ENCODE measurements around the gene FKBP2.

FKBP2 gene

GRCh38 chr11:64240435-64241240 is at the start of gene FKBP2:
TSS of gene FKBP2 (plus strand) at chr11:64241095. CDS start at chr11:64242388, 1,293 bp downstream.
- peak; percentile 76 to 100 (median 97) for DNase-seq

- DNase-seq = no peak
Measured at GRCh38 chr11:64192434-64192833, 48.5 kb upstream of the FKBP2 start.

DNA sequence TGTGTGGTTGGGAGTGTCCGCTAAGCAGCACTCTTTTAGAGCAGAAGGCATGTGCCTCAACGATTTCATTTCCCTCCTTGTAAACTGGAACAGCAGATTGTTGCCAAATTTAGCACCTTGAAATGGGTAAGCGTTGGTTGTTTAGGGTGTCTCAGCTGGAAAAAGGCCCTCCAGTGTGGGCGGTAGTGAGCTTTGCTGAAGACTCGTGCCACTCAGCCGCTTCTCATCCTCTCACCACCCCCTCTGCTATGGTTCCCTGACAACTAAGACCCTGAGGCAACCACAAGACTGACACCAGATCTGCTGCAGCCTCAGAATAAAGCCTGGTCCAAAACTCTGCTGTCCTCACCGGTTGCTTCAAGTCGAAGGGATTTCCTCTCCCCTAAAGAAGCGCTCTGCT is 44.3 kb upstream of the FKBP2 start:
- DNase-seq = peak in 18 of 58 donors; percentile 19 to 64 (median 38)

- DNase-seq = no peak
Measured at GRCh38 chr11:64198511-64198910, 42.4 kb upstream of the FKBP2 start.

DNA sequence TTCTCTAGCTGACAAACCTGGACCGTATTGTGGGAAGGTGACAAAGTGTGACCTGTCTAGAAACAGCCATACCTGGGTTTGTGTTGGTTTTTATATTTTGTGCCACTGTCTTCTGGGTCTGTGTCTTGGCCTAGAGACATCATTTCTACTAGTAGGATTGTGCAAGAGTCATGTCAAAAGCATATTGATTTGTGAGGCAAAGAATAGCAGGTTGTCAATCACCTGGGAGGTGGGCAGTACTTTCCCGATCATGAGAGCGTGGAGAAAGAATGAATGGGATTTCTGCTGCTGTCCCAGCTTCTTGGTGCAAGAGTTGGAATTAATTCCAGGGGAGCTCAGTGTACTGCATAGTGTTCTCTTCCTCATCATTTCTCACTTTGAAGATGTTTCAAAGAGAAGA is 39.4 kb upstream of the FKBP2 start:
- DNase-seq = no peak

- DNase-seq = no peak
Measured at GRCh38 chr11:64202992-64203391, 37.9 kb upstream of the FKBP2 start.

DNA sequence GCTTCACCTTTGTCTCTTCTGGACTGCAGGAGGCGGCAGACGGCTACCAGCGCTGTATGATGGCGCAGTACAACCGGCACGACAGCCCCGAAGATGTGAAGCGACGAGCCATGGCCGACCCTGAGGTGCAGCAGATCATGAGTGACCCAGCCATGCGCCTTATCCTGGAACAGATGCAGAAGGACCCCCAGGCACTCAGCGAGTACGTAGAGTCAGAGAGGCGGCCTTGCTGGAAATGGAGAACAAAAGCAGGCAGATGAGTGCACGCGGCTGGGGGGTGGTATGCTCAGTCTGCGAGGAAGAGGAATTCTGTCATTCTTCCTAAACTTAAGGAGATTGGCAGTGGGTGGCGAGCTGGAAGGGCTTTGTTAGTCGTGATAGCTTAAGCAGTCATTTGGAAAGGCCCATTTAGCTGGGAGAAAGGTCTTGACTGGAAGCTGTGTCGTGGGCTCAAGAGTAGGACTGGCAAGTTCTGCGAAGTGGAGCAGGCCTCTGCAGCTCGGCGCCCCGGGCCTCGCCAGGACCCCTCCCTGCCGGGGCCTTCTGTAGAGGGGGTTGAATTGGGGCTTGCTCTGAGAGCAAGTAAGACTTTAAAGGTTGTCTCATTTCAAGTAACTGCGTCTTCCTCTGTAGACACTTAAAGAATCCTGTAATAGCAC is 37.3 kb upstream of the FKBP2 start:
- no peak for DNase-seq

- no peak for DNase-seq
Measured at GRCh38 chr11:64204080-64204440, 36.8 kb upstream of the FKBP2 start.

- peak in 56 of 58 donors; percentile 4 to 86 (median 66) for DNase-seq
Measured at GRCh38 chr11:64204464-64204989, 36.4 kb upstream of the FKBP2 start.

DNA sequence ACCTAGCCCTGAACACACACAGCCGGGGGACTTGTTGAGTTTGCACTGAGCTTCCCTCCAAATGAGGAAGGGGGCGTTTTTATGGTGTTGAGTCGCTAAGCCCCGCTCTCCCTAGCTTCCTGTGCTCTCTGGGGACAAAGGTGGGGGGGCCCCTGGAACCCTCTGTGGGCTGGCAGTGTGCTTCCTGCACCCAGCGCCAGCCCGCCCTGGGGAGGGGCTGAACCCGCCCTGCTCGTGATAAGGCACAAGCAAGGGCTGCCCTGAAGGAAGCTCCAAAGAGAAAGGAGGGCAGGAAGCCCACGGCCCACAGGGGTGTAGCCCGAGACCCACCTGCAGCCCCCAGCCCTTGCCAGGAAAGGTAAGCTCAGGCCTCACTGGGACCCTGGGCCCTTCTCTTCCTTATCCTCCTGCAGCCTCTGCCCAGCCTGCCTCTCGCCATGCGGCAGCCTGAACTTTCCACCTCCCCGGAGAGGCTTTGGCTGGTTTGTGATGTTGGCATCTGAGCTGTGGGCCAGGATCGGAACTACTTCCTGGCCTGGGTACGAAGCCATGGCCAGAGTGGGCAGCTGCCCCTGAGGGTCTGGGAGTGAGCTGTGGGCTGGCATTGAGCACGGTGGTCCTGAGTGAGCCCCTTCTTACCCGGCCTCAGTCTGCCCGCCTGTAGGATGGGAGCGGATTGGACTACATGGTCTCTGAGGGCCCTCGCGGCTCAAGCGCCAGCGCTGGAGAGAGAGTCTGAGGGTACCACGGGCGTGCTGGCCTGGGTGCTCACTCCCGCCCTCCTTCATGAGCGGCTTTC is 34.2 kb upstream of the FKBP2 start, which contains the start of gene FERMT3:
Gene FERMT3, plus strand, starts transcription at position 265 of the 799 bp plus-strand sequence. CDS start 644 bp downstream, outside the sequence.
- DNase-seq = peak in 5 of 58 donors; percentile 16 to 29 (median 26)

DNA sequence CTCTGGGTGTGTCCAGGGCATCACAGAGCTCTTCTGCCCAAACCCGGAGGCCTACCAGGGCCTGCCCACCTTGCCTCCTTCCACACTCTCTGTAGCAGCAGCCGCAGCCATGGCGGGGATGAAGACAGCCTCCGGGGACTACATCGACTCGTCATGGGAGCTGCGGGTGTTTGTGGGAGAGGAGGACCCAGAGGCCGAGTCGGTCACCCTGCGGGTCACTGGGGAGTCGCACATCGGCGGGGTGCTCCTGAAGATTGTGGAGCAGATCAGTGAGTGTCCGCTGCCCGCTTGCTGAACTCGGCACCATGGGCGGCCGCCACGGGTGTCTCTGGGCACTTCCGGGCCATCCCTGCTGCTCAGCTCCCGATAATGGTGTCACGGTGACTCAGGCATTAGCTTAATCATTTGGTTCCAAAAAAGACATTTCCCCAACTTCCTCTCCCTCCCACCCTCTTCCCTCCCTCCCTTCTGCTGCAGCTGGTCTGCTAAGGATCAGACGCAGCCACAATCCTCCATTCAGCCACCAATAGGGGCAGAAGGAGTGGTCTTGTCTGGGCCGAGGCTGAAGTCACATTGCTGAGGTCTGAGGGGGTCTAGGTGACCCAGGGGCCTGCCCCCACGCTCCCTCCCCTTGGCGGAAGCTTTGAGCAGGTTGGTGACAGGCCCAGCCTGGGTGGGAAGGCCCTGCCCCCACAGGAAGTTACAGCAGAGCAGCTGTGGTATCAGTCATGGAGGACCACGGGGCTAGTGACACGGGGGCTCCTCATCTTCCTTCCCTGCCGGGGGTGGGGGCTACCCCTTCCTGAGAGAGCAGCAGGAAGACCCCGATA is 33.4 kb upstream of the FKBP2 start:
- peak in 11 of 58 donors; percentile 25 to 51 (median 31) for DNase-seq

DNA sequence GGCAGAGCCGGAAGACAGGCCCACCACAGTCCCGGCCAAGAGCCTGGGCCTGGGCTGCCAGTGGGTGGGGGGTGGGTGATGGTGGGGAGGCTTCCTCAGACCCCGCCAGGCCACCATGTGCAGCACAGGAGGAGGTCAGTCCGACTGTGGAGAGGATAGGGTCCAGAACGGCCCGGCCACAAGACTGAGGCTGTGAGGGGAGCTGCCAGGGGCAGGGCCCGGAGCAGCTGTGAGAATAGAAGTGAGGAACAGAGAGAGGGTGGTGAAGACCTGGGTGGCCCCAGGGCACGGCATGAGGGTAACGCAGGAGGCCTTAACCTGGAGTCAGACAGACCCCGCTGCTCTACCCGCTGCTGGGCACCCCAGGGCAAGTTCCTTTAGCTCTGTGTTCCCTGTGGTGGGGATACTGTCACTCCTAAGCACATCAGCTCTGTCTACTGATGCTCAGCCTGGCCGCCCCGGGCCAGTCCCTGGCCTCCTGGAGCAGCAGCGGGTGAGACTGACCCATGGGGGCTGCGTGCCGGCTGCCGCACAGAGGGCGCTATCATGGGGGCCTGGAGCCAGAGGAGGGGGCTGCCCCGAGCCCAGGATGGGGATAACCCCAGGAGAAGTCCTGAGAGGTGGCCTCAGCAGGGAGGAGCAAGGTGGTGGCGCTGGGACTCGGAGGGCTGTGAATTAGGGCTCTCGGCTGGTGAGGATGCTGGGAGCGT is 32.7 kb upstream of the FKBP2 start:
- DNase-seq = no peak

DNA sequence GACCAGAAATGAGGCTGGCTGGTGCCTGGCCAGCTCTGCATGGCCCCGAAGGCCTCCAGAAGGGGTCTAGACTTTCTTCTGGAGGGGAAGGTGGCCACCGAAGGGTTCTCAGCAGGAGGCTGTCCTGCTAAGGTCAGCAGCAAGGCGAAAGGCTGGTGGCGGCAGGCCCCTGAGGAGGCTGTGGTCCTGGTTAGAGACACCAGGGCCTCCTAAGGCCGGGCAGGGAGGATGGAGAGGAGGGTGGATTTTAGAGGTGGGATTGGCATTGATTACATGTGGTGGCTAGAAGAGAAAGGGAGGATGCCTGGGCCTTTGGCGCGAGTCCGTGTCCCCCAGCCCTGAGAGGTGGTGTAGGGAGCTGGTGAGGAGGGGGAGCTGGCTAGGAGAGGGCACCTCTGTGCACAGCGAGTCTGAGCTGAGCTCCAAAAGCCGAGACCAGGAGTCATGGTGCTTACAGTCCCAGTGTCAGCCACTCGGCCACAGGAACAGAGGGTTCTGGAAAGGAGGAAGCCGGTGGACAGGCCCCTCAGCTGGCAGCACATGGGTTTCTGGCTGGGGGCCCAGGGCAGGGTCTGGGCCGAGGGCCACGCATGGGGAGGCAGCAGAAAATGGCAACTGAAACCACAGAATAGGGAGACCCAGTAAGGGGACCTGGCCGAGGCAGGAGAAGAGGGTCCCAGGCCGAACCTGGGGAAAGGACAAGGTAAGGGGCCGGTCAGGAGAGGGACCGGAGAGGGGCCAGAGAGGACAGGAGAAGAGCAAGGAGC is 31.9 kb upstream of the FKBP2 start:
- DNase-seq = peak in 6 of 58 donors; percentile 13 to 49 (median 29)

- no peak for DNase-seq
Measured at GRCh38 chr11:64209563-64209843, 31.4 kb upstream of the FKBP2 start.

DNA sequence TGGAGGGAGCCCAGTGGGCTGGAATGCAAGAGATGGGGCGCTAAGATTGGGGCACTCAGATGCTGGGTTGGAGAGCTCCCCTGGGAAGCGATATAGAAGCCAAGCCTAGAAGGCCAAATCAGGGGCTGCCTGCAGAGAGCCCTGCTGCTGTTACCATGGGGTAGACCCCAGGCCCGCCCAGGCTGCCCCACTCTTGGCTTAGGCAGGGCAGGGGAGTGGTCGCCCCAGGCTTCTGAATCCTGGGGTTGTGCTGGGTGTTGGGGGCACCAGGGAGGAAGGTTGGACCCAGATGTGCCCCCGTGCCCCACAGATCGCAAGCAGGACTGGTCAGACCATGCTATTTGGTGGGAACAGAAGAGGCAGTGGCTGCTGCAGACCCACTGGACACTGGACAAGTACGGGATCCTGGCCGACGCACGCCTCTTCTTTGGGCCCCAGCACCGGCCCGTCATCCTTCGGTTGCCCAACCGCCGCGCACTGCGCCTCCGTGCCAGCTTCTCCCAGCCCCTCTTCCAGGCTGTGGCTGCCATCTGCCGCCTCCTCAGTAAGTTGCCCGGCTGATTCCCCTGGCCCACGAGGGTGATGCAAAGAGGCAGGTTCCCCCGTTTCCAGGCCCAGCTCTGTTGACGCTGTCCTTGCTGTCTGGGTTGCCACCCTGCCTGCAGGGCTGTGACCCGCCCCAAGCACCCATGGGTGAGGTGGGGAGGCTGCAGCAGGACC is 30.4 kb upstream of the FKBP2 start:
- DNase-seq = no peak

- DNase-seq = no peak
Measured at GRCh38 chr11:64211181-64211872, 29.6 kb upstream of the FKBP2 start.

DNA sequence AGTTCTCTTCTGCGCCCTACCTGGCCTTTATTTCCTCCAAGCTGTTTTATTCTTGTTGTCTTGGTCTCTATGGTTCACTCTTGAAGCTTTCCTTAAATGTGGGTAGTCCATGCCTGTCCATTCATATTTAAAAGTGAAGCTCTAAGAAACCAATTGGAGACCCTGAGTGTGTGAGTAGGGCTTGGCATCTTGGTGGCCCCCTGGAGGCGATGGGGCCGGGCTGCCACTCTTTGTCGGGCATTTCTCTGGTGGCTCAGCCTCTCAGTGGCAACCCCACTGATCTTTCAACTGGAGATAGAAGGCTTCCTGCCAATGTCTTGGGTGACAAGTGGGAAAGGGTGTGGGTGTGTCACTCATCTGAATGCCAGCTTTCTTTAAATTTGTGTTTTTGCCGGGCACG is 24.0 kb upstream of the FKBP2 start:
- DNase-seq = no peak
